NB4 (cell line): ENCODE measurements around the gene SYNE1.

Experiments used
- MYC ChIP-seq: IDR thresholded peaks from 2 replicates; pipeline ENCODE4 v1.6.1; 2011; ENCODE audit warnings: low read depth, low read length
- POLR2A ChIP-seq: IDR thresholded peaks from 2 replicates; pipeline ENCODE4 v1.6.1; 2011; ENCODE audit warnings: mild to moderate bottlenecking; ENCODE audit not compliant: insufficient read length; ENCODE audit errors: extremely low read depth
- TF ChIP-seq, protein P1 (sequence below): IDR thresholded peaks from one replicate; pipeline ENCODE4 v1.5.1; 2012; ENCODE audit warnings: low read depth, low read length

- TF ChIP-seq, protein P1, sequence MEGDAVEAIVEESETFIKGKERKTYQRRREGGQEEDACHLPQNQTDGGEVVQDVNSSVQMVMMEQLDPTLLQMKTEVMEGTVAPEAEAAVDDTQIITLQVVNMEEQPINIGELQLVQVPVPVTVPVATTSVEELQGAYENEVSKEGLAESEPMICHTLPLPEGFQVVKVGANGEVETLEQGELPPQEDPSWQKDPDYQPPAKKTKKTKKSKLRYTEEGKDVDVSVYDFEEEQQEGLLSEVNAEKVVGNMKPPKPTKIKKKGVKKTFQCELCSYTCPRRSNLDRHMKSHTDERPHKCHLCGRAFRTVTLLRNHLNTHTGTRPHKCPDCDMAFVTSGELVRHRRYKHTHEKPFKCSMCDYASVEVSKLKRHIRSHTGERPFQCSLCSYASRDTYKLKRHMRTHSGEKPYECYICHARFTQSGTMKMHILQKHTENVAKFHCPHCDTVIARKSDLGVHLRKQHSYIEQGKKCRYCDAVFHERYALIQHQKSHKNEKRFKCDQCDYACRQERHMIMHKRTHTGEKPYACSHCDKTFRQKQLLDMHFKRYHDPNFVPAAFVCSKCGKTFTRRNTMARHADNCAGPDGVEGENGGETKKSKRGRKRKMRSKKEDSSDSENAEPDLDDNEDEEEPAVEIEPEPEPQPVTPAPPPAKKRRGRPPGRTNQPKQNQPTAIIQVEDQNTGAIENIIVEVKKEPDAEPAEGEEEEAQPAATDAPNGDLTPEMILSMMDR = no peak
- TF ChIP-seq POLR2A (no peak), MYC (no peak)
Observed at GRCh38 chr6:152130441-152130840, 506.7 kb downstream of the SYNE1 start.
